D721Med (cell line): ENCODE data around the gene DENND2A.

Source experiments
- DNase-seq: peaks from one replicate; pipeline ENCODE4 v3.0.0; 2011; ENCODE audit warnings: low spot score; ENCODE audit not compliant: insufficient read length
- FAIRE-seq: peaks from 2 replicates; lab custom pipeline; 2011; peaks lifted over from hg19 to GRCh38; lab: Jason Lieb, UNC
- TF ChIP-seq, protein P1 (sequence below): IDR thresholded peaks from 2 replicates; pipeline ENCODE4 v1.5.1; 2012; ENCODE audit warnings: mild to moderate bottlenecking, control low read depth; ENCODE audit not compliant: insufficient read depth; ENCODE audit errors: missing control alignments

DENND2A gene

DNA sequence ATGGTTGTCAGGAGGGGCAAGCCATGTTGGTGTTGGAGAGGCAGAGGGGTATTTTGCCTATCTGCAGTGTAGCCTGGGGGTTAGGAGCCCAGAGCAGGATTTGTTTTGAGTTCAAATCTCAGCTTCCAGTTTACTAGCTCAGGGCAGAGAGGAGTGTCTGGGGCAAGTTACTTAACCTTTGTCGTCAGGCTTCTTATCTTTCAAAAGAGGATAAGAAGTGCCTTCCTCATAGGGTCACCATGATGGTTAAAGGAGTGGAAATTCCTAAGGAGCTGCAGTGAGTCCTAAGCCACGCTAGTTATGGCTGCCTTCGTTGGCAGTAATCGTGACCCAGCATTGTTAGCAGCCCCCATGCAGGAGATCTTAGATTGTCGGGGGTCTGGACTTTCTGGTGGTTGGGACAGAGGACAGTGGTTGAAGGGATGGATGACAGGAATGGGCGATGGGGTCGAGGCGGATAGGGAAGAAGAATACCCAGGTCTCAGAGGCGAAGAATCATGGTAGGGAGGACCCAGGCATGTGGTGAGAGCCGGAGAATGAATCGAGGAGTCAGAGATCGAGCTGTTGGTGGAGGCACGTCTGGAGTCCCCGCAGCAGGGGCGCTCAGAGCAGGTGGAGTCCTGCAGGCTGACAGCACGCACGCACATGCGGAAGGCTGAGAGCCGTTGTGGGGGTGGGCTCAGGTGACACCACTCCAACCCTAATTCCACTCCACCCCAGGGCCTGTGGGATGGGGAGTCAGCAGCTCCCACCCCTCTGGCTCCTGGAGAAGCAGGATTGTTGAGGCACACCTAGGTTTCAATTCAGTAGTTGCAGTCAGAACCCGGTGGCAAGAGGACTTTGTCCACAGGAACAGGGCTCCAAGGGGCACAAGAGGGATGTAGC, 43.7 kb upstream of the DENND2A start:
- FAIRE-seq (no peak), DNase-seq (no peak)
- TF ChIP-seq, protein P1, sequence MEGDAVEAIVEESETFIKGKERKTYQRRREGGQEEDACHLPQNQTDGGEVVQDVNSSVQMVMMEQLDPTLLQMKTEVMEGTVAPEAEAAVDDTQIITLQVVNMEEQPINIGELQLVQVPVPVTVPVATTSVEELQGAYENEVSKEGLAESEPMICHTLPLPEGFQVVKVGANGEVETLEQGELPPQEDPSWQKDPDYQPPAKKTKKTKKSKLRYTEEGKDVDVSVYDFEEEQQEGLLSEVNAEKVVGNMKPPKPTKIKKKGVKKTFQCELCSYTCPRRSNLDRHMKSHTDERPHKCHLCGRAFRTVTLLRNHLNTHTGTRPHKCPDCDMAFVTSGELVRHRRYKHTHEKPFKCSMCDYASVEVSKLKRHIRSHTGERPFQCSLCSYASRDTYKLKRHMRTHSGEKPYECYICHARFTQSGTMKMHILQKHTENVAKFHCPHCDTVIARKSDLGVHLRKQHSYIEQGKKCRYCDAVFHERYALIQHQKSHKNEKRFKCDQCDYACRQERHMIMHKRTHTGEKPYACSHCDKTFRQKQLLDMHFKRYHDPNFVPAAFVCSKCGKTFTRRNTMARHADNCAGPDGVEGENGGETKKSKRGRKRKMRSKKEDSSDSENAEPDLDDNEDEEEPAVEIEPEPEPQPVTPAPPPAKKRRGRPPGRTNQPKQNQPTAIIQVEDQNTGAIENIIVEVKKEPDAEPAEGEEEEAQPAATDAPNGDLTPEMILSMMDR = no peak

DNA sequence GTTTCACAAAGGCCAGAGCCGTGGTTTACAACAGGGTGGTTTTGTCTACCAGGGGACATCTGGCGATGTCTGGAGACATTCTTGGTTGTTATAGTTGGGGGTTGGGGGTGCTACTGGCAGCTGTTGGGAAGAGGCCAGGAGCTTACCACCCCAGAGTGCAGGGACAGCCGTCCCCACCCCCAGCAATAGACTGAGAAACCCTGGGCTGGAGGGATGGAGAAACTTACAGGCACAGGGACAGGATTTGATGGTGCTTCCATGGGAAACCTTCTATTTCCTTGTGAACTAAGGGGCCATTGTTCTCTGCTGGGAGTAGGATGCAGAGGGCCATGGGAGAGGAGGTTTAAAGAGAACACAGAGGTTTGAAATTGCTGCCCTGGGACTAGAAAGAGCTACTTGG, 43.0 kb upstream of the DENND2A start:
- FAIRE-seq = no peak
- TF ChIP-seq, protein P1 = no peak
- no peak for DNase-seq

DNA sequence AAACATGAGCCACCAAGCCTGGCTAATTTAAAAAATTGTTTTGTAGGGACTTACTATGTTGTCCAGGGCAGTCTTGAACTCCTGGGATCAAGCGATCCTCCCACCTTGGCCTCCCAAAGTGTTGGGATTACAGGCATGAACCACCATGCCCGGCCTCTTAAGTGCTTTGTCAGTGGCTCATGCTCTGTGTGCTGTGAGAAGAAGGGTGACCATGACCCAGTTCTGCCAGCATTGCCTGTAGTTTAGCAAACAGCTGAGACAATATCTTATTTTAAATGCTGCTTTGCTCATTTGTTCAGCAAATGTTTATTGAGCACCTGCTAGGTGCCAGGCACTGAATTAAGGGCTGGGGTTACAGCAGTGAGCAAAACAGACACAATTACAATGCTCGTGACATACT, 41.2 kb upstream of the DENND2A start:
- FAIRE-seq = no peak
- DNase-seq = no peak
- TF ChIP-seq, protein P1 = no peak

DNA sequence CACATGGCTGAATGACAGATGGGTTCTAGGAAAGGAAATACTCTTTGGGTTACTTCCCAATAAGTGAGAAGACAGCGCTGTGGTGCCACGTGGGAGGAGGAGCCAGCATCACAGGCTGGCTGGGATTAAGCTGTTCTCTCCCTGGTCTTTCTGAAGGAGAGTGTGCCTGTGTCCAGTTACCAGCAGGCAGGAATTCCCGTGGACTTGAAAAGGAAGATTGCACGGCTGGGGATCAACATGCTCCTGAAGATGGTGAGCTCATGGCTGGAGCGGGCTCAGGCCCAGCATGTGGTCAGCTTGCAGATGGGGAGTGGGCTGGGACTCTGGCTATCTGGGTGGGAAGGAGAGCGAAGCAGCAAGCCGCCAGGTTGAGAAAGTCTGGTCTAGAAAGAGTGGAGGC, 40.3 kb upstream of the DENND2A start:
- DNase-seq (no peak), FAIRE-seq (no peak)
- TF ChIP-seq, protein P1 = no peak

DNA sequence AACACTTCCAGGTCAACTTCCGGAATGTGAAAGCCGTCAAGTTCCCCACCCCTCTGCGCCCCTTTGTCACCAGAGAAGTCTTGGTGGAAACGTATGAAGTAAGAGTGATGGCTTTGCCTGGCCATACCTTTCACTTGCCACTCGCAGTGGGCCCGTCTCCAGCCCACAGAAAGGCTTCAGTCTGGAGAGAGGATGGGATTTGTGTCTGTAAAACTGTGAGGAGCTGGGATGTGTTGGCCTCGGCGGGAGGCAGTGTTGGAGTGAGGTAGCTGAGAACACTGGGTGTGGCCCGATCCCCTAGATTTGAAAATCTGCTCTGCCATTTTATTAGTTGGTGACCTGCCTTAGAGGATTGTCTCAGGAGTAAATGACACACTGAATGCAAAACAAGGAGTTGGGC, 38.6 kb upstream of the DENND2A start:
- TF ChIP-seq, protein P1 = no peak
- no peak for FAIRE-seq
- DNase-seq = no peak

DNA sequence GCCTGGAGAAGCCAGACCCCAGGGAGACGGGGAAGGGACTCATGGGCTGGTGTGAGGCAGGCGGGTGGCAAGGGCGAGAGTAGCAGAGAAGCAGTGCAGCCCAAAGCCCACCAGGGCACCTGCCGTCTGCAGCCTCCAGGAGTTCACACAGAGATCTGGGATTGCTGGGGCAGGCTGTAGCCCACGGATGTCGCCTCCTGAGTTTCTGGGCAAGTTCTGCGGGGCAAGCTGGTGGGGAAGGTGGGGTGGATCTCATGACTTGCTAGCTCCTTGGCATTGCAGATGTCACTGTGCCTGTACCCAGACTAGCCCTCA, 38.2 kb upstream of the DENND2A start:
- FAIRE-seq (no peak), DNase-seq (no peak)
- TF ChIP-seq, protein P1 = no peak

DNA sequence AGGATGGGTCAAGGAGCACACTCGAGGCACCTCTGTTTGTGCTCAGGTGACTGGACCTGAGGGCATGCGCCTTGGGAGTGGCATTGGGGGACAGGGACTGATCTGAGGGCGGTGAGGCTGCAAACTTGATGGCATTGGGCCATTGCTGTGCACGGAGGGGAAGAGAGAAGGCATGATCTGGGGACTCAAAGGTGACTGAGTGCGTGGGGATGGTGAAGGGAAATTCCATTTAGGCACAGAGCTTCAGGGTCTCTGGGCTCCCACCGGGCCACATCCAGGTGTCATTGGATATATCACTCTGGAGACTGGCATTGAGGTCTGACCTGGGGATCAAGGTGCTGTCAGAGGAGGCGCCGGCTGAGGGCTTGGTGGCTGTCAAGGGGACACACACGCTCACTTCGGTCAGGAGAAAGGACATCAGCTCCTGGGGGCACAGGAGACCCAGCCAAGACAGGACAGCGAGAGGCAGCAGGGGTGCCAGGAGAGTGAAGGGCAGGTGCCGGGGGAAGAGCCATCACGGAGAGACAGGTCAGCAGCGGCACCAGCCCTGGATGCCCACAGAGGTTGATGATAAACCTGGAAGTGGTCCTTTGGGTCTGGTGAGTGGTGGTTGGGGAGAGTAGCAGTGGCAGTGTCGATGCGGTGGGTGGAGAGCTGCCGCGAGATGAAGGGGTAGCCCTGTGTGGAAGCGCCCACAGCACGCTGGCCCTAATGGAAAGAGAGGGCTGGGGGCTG, 37.6 kb upstream of the DENND2A start:
- no peak for FAIRE-seq
- DNase-seq = no peak
- TF ChIP-seq, protein P1 = no peak
